ENCODE data around the gene OR52E5. TPM values are rescaled to one million over a fixed set of nuclear protein-coding genes. Genes with fewer than 3 reads are reported as not detected.

OR52E5 gene
- total RNA-seq, 1 donor from 2014 or later: not detected

- H3K27ac Mint-ChIP-seq (ENCODE audit: unreplicated experiment): no peak overlapping the region
- no peaks in the 10 kb centered on the region for H3K36me3 Mint-ChIP-seq (ENCODE audit: low read depth)
- H3K9me3 Mint-ChIP-seq (ENCODE audit: low read depth): peaks cover 11% of the 10 kb centered on the region
- no peak for DNase-seq (ENCODE audit: low spot score)
- no peaks in the 10 kb centered on the region for H3K4me1 Mint-ChIP-seq (ENCODE audit: low read depth)
- H3K4me3 Mint-ChIP-seq (ENCODE audit: unreplicated experiment): no peak overlapping the region
- peaks cover 2% of the 10 kb centered on the region for H3K27me3 Mint-ChIP-seq (ENCODE audit: low read depth)
- TF ChIP-seq CTCF (IDR thresholded peaks at IDR 0.05): no peak
Observed at GRCh38 chr11:5865826-5866225, 27.2 kb upstream of the OR52E5 start.

GRCh38 chr11:5878564-5878963 lies 14.4 kb upstream of the OR52E5 start:
- DNase-seq (ENCODE audit: low spot score): no peak
- TF ChIP-seq CTCF (IDR thresholded peaks at IDR 0.05): no peak
- H3K4me3 Mint-ChIP-seq (ENCODE audit: unreplicated experiment): no peak overlapping the region
- no peaks in the 10 kb centered on the region for H3K9me3 Mint-ChIP-seq (ENCODE audit: low read depth)
- H3K27ac Mint-ChIP-seq (ENCODE audit: unreplicated experiment): no peak overlapping the region
- no peaks in the 10 kb centered on the region for H3K4me1 Mint-ChIP-seq (ENCODE audit: low read depth)
- peaks cover 5% of the 10 kb centered on the region for H3K27me3 Mint-ChIP-seq (ENCODE audit: low read depth)
- no peaks in the 10 kb centered on the region for H3K36me3 Mint-ChIP-seq (ENCODE audit: low read depth)

- Mint-ChIP-seq H3K27ac (ENCODE audit: unreplicated experiment) (no peak within 1 kb of the TSS), H3K9me3 (ENCODE audit: low read depth) (no peaks in the 10 kb centered on the region), H3K36me3 (ENCODE audit: low read depth) (no peaks in the 10 kb centered on the region), H3K4me3 (ENCODE audit: unreplicated experiment) (no peak within 1 kb of the TSS), H3K4me1 (ENCODE audit: low read depth) (no peaks in the 10 kb centered on the region), H3K27me3 (ENCODE audit: low read depth) (peaks cover 8% of the 10 kb centered on the region)
- TF ChIP-seq CTCF (IDR thresholded peaks at IDR 0.05): no peak
- DNase-seq (ENCODE audit: low spot score): no peak
Observed at GRCh38 chr11:5880329-5880728, 12.7 kb upstream of the OR52E5 start, which contains the start of gene OR52E4. OR52E4 (plus strand) TSS chr11:5880629; CDS start chr11:5884293, 3,664 bp downstream.

GRCh38 chr11:5881756-5882155 lies 11.3 kb upstream of the OR52E5 start:
- Mint-ChIP-seq H3K4me3 (ENCODE audit: unreplicated experiment) (no peak overlapping the region), H3K27ac (ENCODE audit: unreplicated experiment) (no peak overlapping the region), H3K27me3 (ENCODE audit: low read depth) (peaks cover 11% of the 10 kb centered on the region), H3K36me3 (ENCODE audit: low read depth) (no peaks in the 10 kb centered on the region), H3K4me1 (ENCODE audit: low read depth) (no peaks in the 10 kb centered on the region), H3K9me3 (ENCODE audit: low read depth) (no peaks in the 10 kb centered on the region)
- TF ChIP-seq CTCF (IDR thresholded peaks at IDR 0.05): no peak
- DNase-seq (ENCODE audit: low spot score): no peak

GRCh38 chr11:5887172-5887571 lies 5.8 kb upstream of the OR52E5 start:
- Mint-ChIP-seq H3K27me3 (ENCODE audit: low read depth) (peaks cover 20% of the 10 kb centered on the region), H3K27ac (ENCODE audit: unreplicated experiment) (no peak overlapping the region), H3K4me1 (ENCODE audit: low read depth) (no peaks in the 10 kb centered on the region), H3K4me3 (ENCODE audit: unreplicated experiment) (no peak overlapping the region), H3K36me3 (ENCODE audit: low read depth) (no peaks in the 10 kb centered on the region), H3K9me3 (ENCODE audit: low read depth) (no peaks in the 10 kb centered on the region)
- no peak for TF ChIP-seq CTCF (IDR thresholded peaks at IDR 0.05)
- DNase-seq (ENCODE audit: low spot score): no peak

Data from chondrocyte (in vitro differentiated cells).